Measurements from ENCODE around the gene CCDC138.

DNA sequence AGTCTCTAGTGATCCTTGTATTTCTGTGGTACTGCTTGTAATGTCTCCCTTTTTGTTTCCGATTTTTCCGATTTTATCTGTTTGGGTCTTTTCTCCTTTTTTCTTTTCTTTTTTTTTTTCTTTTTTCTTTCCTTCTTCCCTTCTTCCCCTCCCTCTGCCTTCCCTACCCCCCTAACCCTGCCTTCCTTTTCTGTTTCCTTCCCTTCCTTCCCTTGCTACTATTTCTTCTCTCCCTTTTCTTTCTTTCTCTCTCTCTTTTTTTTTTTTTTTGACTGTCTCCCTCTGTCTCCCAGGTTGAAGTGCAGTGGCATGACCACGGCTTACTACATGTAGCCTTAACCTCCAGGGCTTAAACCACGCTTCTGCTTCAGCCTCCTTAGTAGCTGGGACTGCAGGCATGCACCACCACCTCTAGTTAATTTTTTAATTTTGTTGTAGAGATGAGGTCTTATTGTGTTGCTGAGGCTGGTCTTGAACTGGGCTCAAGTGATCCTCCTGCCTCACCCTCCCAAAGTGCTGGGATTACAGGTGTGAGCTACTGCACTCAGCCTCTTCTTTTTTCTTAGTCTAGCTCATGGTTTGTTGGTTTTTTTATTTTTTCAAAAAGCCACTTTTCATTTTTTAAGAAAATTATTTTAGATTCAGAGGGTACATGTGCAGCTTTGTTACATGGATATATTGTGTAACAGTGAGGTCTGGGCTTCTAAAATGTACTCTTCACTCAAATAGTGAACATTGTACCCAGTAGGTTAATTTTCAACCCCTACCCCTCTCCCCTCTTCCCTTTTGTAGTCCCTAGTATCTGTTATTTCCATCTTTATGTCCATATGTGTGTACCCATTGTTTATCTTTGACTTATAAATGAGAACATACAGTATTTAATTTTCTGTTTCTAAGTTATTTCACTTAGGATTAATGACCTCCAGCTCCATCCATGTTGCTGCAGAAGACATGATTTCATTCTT is 24.7 kb downstream of the CCDC138 start:
- TF ChIP-seq POLR2A (IDR thresholded peaks at IDR 0.05; ENCODE audit: low read depth, low read length) (no peak), POLR2AphosphoS5 (IDR thresholded peaks at IDR 0.05; ENCODE audit: low read depth, low read length) (no peak), SPI1 (IDR thresholded peaks at IDR 0.05; ENCODE audit: low read depth, low read length) (no peak), TAF1 (IDR thresholded peaks at IDR 0.05; ENCODE audit: low read depth, low read length) (no peak), POU2F2 (IDR thresholded peaks at IDR 0.05; ENCODE audit: low read depth, low read length) (no peak)

All from GM12891 (cell line).